DND-41 (cell line): ENCODE measurements around the gene SIRT7.

Source experiments
- EZH2 ChIP-seq: IDR thresholded peaks from 3 replicates; pipeline ENCODE4 v1.6.1; 2012; ENCODE audit warnings: borderline replicate concordance, low read depth, mild to moderate bottlenecking, moderate library complexity, low read length, inconsistent platforms; ENCODE audit not compliant: severe bottlenecking
- TF ChIP-seq, protein P1 (sequence below): IDR thresholded peaks from 2 replicates; pipeline ENCODE4 v1.5.1; 2012; ENCODE audit warnings: borderline replicate concordance, low read length, moderate library complexity, mild to moderate bottlenecking; ENCODE audit not compliant: poor library complexity, severe bottlenecking; ENCODE audit errors: extremely low read depth

DNA sequence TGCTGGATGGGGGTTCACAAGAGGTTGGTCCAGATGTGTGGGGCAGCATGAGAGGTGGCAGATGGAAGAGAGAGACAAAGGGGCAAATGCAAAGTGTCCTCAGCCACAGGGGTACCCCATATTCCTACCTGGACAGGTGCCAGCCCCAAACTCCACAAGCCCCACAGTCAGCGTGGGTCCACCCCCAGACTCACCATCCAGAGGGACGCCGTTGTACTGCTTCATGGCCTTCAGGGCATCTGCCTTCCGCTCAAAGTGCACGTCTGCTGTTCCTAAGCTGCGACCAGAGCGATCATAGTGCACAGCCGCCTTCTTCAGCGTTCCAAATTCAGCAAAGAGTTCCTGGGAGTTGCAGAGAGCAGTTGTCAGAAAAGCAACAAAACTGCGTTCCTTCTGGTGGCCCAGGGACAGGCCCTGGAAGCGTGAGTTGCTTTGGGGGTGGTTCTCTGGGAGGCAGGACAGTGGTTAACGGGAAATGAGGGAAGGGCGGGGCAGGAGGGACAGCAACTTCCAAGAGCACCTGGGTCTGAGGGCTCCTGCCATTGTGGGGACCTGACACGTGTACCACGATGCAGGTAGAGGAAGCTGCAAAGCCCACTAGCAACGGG is 28.9 kb downstream of the SIRT7 start:
- TF ChIP-seq, protein P1, sequence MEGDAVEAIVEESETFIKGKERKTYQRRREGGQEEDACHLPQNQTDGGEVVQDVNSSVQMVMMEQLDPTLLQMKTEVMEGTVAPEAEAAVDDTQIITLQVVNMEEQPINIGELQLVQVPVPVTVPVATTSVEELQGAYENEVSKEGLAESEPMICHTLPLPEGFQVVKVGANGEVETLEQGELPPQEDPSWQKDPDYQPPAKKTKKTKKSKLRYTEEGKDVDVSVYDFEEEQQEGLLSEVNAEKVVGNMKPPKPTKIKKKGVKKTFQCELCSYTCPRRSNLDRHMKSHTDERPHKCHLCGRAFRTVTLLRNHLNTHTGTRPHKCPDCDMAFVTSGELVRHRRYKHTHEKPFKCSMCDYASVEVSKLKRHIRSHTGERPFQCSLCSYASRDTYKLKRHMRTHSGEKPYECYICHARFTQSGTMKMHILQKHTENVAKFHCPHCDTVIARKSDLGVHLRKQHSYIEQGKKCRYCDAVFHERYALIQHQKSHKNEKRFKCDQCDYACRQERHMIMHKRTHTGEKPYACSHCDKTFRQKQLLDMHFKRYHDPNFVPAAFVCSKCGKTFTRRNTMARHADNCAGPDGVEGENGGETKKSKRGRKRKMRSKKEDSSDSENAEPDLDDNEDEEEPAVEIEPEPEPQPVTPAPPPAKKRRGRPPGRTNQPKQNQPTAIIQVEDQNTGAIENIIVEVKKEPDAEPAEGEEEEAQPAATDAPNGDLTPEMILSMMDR = no peak
- no peak for TF ChIP-seq EZH2
